Stimulated activated CD4-positive, alpha-beta T cell treated with anti-CD3 and anti-CD28 coated beads, Interleukin-2, amount 100 ng/mL, for 48 hours (primary cell): ENCODE data around the gene ACSL5.
"Not testable (repeated sequence)": the region's sequence is repeated elsewhere in the genome, so short reads cannot be mapped to it uniquely, and the experiment has no call there.

Source experiments
- DNase-seq, 2 donors: peaks; one replicate each; pipeline ENCODE4 v3.0.0-alpha.2; 2020

Gene ACSL5

DNA sequence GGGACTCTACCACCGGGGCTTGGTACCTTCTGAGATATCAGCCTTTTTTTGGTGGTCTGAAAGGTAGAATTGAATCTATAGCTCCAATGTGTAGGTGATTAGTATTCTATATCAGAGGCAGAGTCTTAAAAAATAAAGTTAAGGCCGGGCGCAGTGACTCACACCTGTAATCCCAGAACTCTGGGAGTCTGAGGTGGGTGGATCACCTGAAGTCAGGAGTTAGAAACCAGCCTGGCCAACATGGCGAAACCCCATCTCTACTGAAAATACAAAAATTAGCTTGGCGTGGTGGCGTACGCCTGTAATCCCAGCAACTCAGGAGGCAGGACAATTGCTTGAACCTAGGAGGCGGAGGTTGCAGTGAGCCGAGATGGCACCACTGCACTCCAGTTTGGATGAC lies 3.2 kb downstream of the ACSL5 start:
- not testable (repeated sequence) for DNase-seq

DNA sequence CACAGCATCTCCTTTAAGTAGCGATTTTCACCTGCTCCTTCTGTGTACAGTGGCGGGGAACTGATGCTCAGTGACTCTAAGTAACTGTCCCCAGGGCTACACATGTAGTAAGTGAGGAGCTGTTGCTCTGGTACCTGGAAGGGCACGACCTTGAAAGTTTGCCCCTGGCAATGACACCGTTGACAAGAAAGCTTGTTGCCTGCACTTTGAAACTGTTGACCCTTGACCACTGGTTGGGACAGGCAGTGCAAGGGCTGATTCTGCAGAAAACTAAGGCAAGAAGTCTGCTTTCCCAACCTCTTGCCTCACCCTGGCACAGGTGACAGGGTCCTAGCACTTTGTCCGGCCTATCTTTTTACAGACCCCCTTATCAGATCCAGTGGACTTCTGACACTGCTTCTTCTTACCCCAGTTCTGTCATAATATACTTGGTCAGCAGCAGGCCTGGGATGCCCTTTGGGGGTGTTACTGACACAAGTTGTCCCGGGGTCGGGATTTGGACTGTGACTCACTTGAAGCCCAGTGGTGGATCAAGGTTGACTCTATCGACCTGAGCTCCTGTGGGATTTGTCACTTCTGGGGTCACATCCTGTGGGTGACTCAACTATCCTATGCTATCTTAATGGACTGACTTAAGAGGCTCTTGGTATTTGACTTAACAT lies 5.8 kb downstream of the ACSL5 start:
- no peak for DNase-seq

DNA sequence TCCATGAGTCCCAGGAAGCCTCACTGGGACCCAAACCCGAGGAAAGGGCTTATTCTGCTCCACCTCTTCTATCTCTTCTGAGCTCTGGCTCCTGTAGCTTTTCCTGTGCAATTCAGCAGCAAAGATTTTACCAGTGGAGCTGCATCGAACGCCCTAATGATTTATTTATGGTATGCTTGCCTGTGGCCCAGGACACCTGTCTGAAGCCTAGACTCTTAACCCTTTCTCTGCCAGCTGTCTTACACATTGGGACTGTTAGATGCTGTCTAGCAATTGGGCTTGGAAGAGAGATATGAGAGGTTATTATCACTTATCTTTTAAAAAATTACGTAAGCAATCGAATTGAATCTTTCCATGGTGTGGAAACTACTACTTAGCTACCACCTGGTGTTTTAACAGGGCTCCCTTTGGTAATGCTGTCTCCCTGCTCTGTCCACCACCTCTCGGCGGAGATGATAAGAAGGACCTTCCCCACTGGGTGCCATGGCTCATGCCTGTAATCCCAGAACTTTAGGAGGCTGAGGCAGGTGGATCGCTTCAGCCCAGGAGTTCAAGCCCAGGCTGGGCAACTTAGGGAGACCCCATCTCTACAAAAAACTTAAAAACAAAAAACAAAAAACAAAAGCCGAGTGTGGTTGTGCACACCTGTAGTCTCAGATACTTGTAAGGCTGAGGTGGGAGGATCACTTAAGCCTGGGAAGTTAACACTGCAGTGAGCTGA lies 8.8 kb downstream of the ACSL5 start:
- DNase-seq, result no peak

DNA sequence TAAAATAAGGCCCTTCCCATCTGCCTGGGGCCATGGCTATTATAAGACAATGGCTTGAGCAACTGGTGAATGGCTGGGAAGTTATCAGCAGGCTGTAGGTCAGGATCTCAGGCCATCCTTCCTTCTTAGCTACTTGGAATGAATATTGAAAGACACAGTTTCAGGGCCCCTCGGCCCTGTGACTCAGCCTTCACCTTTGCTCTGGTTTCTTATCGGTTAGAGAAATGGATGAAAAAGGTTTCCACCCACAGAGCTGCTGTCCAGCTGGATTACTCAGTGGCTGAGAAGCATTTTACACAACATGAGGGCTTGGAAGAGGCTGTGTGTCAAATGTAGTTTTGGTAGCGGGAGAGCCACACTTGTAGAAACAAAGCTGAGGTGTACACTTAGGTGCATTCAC lies 9.4 kb downstream of the ACSL5 start:
- no peak for DNase-seq

DNA sequence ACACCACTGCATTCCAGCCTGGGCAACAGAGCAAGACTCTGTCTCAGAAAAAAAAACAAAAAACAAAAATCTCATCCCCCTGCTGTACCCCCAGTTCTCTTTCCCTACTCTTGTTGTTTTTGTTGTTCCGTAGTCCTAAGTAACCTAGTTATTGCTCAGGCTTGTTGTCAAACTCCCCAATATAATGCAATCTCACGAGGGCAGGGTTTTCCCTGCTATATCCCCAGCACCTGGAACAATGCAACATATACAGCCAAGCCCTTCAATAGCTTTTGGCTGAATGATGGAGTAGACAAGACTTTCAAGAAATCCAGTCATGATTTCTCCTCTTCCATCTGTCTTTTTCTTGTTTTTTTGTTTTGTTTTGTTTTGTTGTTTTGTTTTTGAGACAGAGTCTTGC lies 10.2 kb downstream of the ACSL5 start:
- DNase-seq, result no peak

- DNase-seq, result no peak
Observed at GRCh38 chr10:112385201-112385600, 11.3 kb downstream of the ACSL5 start.

DNA sequence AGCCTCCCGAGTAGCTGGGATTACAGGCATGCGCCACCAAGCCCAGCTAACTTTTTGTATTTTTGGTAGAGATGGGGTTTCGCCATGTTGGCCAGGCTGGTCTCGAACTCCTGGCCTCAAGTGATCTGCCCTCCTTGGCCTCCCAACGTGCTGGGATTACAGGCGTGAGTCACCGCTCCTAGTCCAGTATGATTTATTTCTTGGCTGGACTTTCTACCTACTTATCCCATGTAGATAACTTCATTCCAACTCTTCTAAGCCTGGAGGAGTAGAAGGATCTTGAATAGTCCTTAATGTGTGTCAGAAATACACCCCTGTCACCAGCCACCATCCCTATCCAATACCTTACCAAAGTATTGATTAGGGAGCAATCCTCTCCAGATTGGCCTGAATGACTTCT lies 14.1 kb downstream of the ACSL5 start:
- DNase-seq, result not testable (repeated sequence)

DNA sequence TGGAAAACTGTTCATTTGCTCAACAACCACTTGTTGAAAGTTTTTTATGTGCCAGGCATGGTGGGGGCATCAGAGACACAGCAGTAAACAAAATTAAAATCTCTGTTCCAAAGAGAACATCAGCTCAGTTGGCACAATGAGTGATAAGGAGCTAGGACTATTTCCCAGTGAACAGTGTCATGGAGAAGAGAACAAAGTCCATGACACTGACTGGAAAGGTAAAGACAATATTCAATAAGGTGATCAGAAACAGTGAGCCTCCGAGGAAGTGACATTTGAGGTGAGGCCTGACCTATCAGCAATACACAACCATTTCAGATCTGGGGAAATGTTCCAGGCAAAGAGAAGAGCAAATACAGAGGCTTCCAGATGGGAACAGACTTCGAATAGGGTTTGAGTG lies 14.6 kb downstream of the ACSL5 start:
- DNase-seq, result no peak

DNA sequence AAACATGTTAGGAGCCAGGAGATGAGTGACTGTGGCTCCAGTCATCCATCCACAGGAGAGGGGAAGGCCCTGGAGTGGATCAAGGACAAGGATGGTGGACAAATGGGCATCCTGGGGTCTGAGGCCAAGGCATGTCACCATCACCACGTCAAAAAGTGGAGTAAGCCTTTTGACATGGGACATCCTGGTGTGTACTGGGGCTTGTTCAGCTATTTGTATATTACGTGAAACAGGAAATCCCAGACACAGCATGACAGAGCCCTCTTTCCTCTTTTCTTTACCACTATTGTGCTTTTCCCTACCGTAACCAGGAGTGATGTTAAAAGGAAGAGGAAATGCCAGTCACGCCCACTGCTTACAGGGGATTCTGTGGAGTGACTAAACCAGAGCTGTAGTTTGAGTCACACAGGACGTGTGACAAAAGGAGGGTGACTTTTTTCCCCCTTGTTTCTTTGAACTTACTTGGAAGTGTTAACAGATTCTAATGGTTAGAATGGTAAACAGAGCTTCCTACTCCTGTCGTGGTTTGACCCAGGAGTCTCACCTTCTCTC lies 15.4 kb downstream of the ACSL5 start:
- DNase-seq, result peak in 1 of 2 donors; percentile 42

DNA sequence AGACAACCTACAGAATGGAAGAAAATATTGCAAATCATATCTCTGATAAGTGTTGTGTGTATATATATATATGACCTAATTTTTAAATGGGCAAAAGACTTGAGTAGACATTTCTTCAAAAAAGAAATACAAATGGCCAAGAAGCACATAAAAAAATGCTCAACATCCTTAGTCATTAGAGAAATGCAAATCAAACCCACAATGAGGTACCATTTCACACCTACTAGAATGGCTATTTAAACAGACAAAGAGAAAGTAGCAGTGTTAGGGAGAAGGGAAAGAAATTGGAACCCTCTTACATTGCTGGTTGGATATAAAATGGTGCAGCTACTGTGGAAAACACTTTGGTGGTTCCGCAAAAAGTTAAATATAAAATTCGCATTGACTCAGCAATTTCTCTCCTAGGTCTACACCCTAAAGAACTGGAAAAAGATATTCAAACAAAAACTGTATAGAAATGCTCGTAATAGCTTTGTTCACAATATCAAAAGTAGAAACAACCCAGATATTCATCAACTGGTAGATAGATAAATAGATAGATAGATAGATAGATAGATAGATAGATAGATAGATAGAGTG lies 16.3 kb downstream of the ACSL5 start:
- DNase-seq, result no peak

GRCh38 chr10:112393341-112393740 lies 19.4 kb downstream of the ACSL5 start:
- no peak for DNase-seq

- DNase-seq, result no peak
Observed at GRCh38 chr10:112393827-112394226, 19.9 kb downstream of the ACSL5 start.

DNA sequence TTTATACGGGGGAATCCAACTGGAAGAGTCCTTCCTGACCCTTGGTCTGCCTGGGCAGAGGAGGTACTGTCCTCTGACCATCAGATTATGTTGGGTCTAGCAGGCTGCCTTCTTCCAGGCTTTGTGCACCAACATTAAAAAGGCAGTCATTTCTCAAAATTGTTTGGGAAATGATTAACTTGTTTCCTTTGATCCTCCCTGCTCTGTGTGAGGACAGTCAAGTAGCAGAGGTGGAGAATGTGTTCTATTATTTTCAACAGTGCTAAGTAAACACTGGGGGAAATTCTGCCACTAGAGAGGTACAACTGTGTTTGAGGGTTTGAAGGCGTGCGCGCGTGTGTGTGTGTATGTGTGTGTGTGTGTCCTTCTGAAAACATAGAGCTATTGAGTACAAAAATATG lies 20.6 kb downstream of the ACSL5 start:
- DNase-seq, result no peak

- no peak for DNase-seq
Observed at GRCh38 chr10:112395809-112396530, 22.1 kb downstream of the ACSL5 start.

GRCh38 chr10:112397592-112397991 lies 23.7 kb downstream of the ACSL5 start:
- no peak for DNase-seq

DNA sequence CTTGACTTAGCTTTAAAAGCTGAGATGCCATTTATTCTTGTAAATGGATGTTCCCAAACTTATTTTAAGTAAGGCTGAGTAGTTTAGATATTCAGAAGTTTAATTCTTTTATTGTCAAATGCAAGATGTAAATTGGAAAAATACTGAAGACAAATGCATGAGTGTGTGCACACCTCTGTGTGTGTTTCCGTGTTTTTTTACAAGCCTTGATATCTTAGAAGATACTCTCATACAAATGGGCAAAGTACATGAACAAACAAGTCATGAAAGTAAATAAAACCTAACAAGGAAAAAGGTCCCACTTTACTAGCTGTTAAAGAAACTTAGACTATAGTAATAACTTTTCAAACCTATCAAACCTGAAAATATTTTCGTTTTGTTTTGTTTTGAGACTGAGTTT lies 29.0 kb downstream of the ACSL5 start:
- no peak for DNase-seq

- no peak for DNase-seq
Observed at GRCh38 chr10:112404617-112405016, 30.7 kb downstream of the ACSL5 start.

DNA sequence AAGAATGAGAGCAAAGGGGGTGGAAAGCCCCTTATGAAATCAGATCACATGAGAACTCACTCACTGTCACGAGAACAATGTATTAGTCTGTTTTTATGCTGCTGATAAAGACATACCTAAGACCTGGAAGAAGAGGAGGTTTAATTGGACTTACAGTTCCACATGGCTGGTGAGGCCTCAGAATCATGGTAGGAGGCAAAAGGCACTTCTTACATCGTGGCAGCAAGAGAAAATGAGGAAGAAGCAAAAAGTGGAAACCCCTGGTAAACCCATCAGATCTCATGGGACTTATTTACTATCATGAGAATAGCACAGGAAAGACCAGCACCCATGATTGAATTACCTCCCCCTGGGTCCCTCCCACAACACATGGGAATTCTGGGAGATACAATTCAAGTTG lies 32.9 kb downstream of the ACSL5 start:
- not testable (repeated sequence) for DNase-seq

DNA sequence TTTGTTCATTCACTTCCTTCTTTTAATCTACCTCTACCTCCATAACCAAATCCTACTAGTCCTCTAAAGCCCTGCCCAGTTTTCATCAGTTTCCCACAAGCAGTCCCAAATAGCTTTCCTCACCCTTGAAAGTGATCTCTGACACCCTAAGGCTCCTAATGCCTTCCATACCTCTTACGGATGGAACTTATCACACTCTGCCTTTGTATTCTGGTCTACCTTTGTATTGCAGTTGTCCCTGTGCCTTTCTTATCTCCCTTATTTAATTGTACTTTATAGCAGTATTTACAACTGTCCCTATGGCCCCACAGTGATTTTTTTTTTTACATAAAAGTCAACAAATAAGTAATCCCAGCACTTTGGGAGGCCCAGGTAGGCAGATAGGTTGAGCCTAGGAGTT lies 33.8 kb downstream of the ACSL5 start:
- DNase-seq, result no peak

- DNase-seq, result no peak
Observed at GRCh38 chr10:112409299-112409698, 35.4 kb downstream of the ACSL5 start.

DNA sequence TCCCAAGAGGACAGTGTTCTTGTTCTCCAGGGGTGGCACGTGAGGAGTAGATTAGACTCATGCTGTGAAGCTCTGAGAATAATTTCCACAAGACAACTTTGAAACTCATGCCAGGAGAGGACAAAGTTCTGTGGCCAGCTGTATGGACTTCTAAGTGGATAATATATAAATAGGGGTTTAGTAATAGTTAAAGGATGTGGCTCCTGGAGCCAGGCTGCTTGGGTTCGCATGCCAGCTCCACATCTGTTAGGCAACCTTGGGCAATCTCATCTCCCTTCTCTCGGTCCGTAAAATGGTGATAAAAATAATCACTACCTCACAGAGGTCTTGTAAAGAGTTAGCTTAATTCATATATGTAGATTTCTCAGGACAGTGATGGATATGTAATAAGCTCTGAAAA lies 35.8 kb downstream of the ACSL5 start:
- no peak for DNase-seq

- no peak for DNase-seq
Observed at GRCh38 chr10:112412696-112413095, 38.8 kb downstream of the ACSL5 start.

DNA sequence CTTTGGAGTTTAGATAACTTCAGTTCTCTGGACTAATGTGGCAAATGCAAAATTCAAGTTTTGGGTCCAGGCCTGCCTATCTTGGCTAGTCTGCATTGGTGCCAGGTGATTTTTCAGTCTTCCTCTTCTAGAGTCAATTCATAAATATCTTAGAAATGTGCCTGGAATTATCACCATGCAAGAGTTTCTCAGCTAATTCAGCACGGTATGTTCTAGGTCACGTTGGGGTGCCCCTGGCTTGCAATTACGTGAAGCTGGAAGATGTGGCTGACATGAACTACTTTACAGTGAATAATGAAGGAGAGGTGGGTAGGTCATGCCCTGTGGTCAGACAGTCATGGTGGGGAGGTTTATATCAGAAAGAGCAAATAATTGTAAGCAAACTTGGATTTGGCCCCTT lies 47.8 kb downstream of the ACSL5 start:
- DNase-seq, result no peak
